Measurements from ENCODE around the gene KRTAP5-5.
"Not testable (repeated sequence)": the region's sequence is repeated elsewhere in the genome, so short reads cannot be mapped to it uniquely, and the experiment has no call there.

KRTAP5-5 gene

GRCh38 chr11:1598406-1598805, 31.2 kb upstream of the KRTAP5-5 start:
- H3K36me3 Mint-ChIP-seq, H3K9me3 Mint-ChIP-seq, H3K4me1 Mint-ChIP-seq, H3K4me3 Mint-ChIP-seq, CTCF ChIA-PET, DNase-seq: not testable (repeated sequence)
- peaks cover 68% of the 10 kb centered on the region for H3K27me3 Mint-ChIP-seq
- peak overlapping the region; percentile 38 for H3K27ac Mint-ChIP-seq

GRCh38 chr11:1598816-1599215, 30.8 kb upstream of the KRTAP5-5 start:
- H3K36me3 Mint-ChIP-seq = no peaks in the 10 kb centered on the region
- peaks cover 5% of the 10 kb centered on the region for H3K4me1 Mint-ChIP-seq
- no peak for DNase-seq
- no peaks in the 10 kb centered on the region for H3K9me3 Mint-ChIP-seq
- peaks cover 64% of the 10 kb centered on the region for H3K27me3 Mint-ChIP-seq
- CTCF ChIA-PET = no interaction called here
- no peak overlapping the region for H3K4me3 Mint-ChIP-seq
- no peak overlapping the region for H3K27ac Mint-ChIP-seq

- Mint-ChIP-seq H3K4me3 (no peak overlapping the region), H3K27me3 (peaks cover 54% of the 10 kb centered on the region), H3K27ac (no peak overlapping the region), H3K4me1 (peaks cover 1% of the 10 kb centered on the region), H3K36me3 (no peaks in the 10 kb centered on the region), H3K9me3 (no peaks in the 10 kb centered on the region)
- CTCF ChIA-PET = no interaction called here
- no peak for DNase-seq
Measured at GRCh38 chr11:1600626-1601025, 28.9 kb upstream of the KRTAP5-5 start.

GRCh38 chr11:1601663-1602062, 27.9 kb upstream of the KRTAP5-5 start:
- H3K27me3 Mint-ChIP-seq = peaks cover 55% of the 10 kb centered on the region
- H3K4me3 Mint-ChIP-seq, H3K36me3 Mint-ChIP-seq, H3K4me1 Mint-ChIP-seq, H3K27ac Mint-ChIP-seq, H3K9me3 Mint-ChIP-seq, DNase-seq, CTCF ChIA-PET: not testable (repeated sequence)

- CTCF ChIA-PET = no interaction called here
- Mint-ChIP-seq H3K9me3 (no peaks in the 10 kb centered on the region), H3K36me3 (no peaks in the 10 kb centered on the region), H3K4me1 (peaks cover 9% of the 10 kb centered on the region), H3K27ac (no peak overlapping the region), H3K27me3 (peaks cover 54% of the 10 kb centered on the region), H3K4me3 (no peak overlapping the region)
- DNase-seq = no peak
Measured at GRCh38 chr11:1603629-1604028, 25.9 kb upstream of the KRTAP5-5 start.

GRCh38 chr11:1604181-1604580, 25.4 kb upstream of the KRTAP5-5 start:
- no peaks in the 10 kb centered on the region for H3K36me3 Mint-ChIP-seq
- H3K4me3 Mint-ChIP-seq = no peak overlapping the region
- peaks cover 9% of the 10 kb centered on the region for H3K4me1 Mint-ChIP-seq
- H3K27me3 Mint-ChIP-seq = peaks cover 56% of the 10 kb centered on the region
- H3K9me3 Mint-ChIP-seq = no peaks in the 10 kb centered on the region
- H3K27ac Mint-ChIP-seq = no peak overlapping the region
- DNase-seq = no peak
- CTCF ChIA-PET = no interaction called here

- Mint-ChIP-seq H3K27me3 (peaks cover 59% of the 10 kb centered on the region), H3K36me3 (no peaks in the 10 kb centered on the region), H3K27ac (no peak overlapping the region), H3K4me3 (no peak overlapping the region), H3K9me3 (no peaks in the 10 kb centered on the region), H3K4me1 (peaks cover 9% of the 10 kb centered on the region)
- no peak for DNase-seq
- CTCF ChIA-PET = no interaction called here
Measured at GRCh38 chr11:1604711-1605110, 24.9 kb upstream of the KRTAP5-5 start.

GRCh38 chr11:1605923-1606322, 23.7 kb upstream of the KRTAP5-5 start:
- H3K4me3 Mint-ChIP-seq = not testable (repeated sequence)

GRCh38 chr11:1607156-1607845, 22.3 kb upstream of the KRTAP5-5 start:
- peaks cover 55% of the 10 kb centered on the region for H3K27me3 Mint-ChIP-seq
- H3K27ac Mint-ChIP-seq, DNase-seq, H3K4me1 Mint-ChIP-seq, H3K36me3 Mint-ChIP-seq, H3K4me3 Mint-ChIP-seq, CTCF ChIA-PET, H3K9me3 Mint-ChIP-seq: not testable (repeated sequence)

More at GRCh38 chr11:1605923-1606322, 23.7 kb upstream of the KRTAP5-5 start:
- not testable (repeated sequence) for H3K36me3 Mint-ChIP-seq, H3K9me3 Mint-ChIP-seq, H3K4me1 Mint-ChIP-seq
- peaks cover 60% of the 10 kb centered on the region for H3K27me3 Mint-ChIP-seq
- peak; percentile 36 for DNase-seq
- H3K27ac Mint-ChIP-seq = peak overlapping the region; percentile 49
- CTCF ChIA-PET = interaction anchor here (1.2 kb wide), 1 partner anchor 11 kb away, joined by 6 read pairs; no protein-coding TSS in a partner anchor

GRCh38 chr11:1607901-1608300, 21.7 kb upstream of the KRTAP5-5 start:
- not testable (repeated sequence) for H3K4me3 Mint-ChIP-seq, H3K27ac Mint-ChIP-seq, H3K4me1 Mint-ChIP-seq, DNase-seq, H3K9me3 Mint-ChIP-seq, H3K36me3 Mint-ChIP-seq
- peaks cover 56% of the 10 kb centered on the region for H3K27me3 Mint-ChIP-seq
- CTCF ChIA-PET = interaction anchor here (0.9 kb wide), 1 partner anchor 13 kb away, joined by 4 read pairs; no protein-coding TSS in a partner anchor

- no peak within 1 kb of the TSS for H3K27ac Mint-ChIP-seq
- no peaks in the 10 kb centered on the region for H3K36me3 Mint-ChIP-seq
- no peak for DNase-seq
- H3K27me3 Mint-ChIP-seq = peaks cover 53% of the 10 kb centered on the region
- H3K9me3 Mint-ChIP-seq = no peaks in the 10 kb centered on the region
- no peak within 1 kb of the TSS for H3K4me3 Mint-ChIP-seq
- peaks cover 9% of the 10 kb centered on the region for H3K4me1 Mint-ChIP-seq
- CTCF ChIA-PET = interaction anchor here (0.9 kb wide), 1 partner anchor 13 kb away, joined by 4 read pairs; no protein-coding TSS in a partner anchor
Measured at GRCh38 chr11:1608363-1608762, 21.2 kb upstream of the KRTAP5-5 start, which contains the start of gene KRTAP5-3. Gene KRTAP5-3, minus strand, starts transcription at chr11:1608463. Its CDS starts 78 bp downstream, at chr11:1608385.

GRCh38 chr11:1618231-1618630, 11.3 kb upstream of the KRTAP5-5 start:
- no peaks in the 10 kb centered on the region for H3K36me3 Mint-ChIP-seq
- no peak overlapping the region for H3K27ac Mint-ChIP-seq
- CTCF ChIA-PET = no interaction called here
- peaks cover 2% of the 10 kb centered on the region for H3K4me1 Mint-ChIP-seq
- DNase-seq = no peak
- peaks cover 13% of the 10 kb centered on the region for H3K27me3 Mint-ChIP-seq
- no peaks in the 10 kb centered on the region for H3K9me3 Mint-ChIP-seq
- H3K4me3 Mint-ChIP-seq = no peak overlapping the region

- H3K27me3 Mint-ChIP-seq = peaks cover 13% of the 10 kb centered on the region
- no peaks in the 10 kb centered on the region for H3K36me3 Mint-ChIP-seq
- peaks cover 2% of the 10 kb centered on the region for H3K4me1 Mint-ChIP-seq
- H3K4me3 Mint-ChIP-seq = no peak overlapping the region
- H3K9me3 Mint-ChIP-seq = no peaks in the 10 kb centered on the region
- no peak overlapping the region for H3K27ac Mint-ChIP-seq
- CTCF ChIA-PET = interaction anchor here (1.3 kb wide), 1 partner anchor 33 kb away, joined by 3 read pairs; no protein-coding TSS in a partner anchor
- no peak for DNase-seq
Measured at GRCh38 chr11:1619449-1619848, 10.1 kb upstream of the KRTAP5-5 start.

- no peaks in the 10 kb centered on the region for H3K9me3 Mint-ChIP-seq
- H3K36me3 Mint-ChIP-seq = no peaks in the 10 kb centered on the region
- H3K27ac Mint-ChIP-seq = no peak within 1 kb of the TSS
- CTCF ChIA-PET = no interaction called here
- H3K4me3 Mint-ChIP-seq = no peak within 1 kb of the TSS
- H3K4me1 Mint-ChIP-seq = peaks cover 2% of the 10 kb centered on the region
- peaks cover 33% of the 10 kb centered on the region for H3K27me3 Mint-ChIP-seq
- DNase-seq = no peak
Measured at GRCh38 chr11:1622086-1622485, 7.5 kb upstream of the KRTAP5-5 start, which contains the start of gene KRTAP5-4. Gene KRTAP5-4, minus strand, starts transcription at chr11:1622138. Its CDS starts 45 bp downstream, at chr11:1622093.

GRCh38 chr11:1623716-1624115, 5.9 kb upstream of the KRTAP5-5 start:
- Mint-ChIP-seq H3K4me3 (no peak overlapping the region), H3K36me3 (no peaks in the 10 kb centered on the region), H3K27ac (no peak overlapping the region), H3K4me1 (peaks cover 2% of the 10 kb centered on the region), H3K9me3 (no peaks in the 10 kb centered on the region), H3K27me3 (peaks cover 38% of the 10 kb centered on the region)
- no peak for DNase-seq
- CTCF ChIA-PET = interaction anchor here (1.0 to 1.5 kb wide), 2 partner anchors 16 to 29 kb away, joined by 3 read pairs; no protein-coding TSS in a partner anchor
